ENCODE results near the gene FYN. TPM values are rescaled to one million over a fixed set of nuclear protein-coding genes. Genes with fewer than 3 reads are reported as not detected.

Gene FYN
- total and polyA plus RNA-seq, 10 of the 15 experiments (the other 5 are each of a cell fraction or from before 2014, with no cell fraction given), result 51.4 to 247 (median 138) TPM

DNA sequence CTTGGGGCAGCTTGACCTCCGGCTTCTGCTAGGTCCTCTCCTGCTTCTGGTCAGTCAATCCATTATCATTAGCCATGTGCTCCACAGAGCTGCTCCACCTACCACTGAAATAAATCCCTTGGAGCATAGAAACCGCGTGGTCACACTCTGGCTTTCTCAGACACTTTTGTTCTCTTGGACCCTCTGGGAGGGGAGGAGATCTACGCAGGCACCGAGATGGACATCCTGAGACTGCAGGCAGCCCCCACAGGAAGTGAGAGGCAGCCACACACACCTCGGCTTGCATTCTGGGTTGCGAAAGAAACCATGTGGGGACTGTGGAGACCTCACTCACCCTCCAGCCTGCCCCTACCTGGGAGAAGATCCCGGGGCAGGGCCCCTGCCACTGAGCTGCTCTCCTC lies 79.5 kb downstream of the FYN start (continued):
- TF ChIP-seq STAT3 (IDR thresholded peaks at IDR 0.05; ENCODE audit: low read depth, low read length), result no peak
- TF ChIP-seq HDGF (IDR thresholded peaks at IDR 0.05), result no peak
- TF ChIP-seq CEBPZ (IDR thresholded peaks at IDR 0.05; ENCODE audit: low read depth, low read length), result no peak
- TF ChIP-seq, protein P1, sequence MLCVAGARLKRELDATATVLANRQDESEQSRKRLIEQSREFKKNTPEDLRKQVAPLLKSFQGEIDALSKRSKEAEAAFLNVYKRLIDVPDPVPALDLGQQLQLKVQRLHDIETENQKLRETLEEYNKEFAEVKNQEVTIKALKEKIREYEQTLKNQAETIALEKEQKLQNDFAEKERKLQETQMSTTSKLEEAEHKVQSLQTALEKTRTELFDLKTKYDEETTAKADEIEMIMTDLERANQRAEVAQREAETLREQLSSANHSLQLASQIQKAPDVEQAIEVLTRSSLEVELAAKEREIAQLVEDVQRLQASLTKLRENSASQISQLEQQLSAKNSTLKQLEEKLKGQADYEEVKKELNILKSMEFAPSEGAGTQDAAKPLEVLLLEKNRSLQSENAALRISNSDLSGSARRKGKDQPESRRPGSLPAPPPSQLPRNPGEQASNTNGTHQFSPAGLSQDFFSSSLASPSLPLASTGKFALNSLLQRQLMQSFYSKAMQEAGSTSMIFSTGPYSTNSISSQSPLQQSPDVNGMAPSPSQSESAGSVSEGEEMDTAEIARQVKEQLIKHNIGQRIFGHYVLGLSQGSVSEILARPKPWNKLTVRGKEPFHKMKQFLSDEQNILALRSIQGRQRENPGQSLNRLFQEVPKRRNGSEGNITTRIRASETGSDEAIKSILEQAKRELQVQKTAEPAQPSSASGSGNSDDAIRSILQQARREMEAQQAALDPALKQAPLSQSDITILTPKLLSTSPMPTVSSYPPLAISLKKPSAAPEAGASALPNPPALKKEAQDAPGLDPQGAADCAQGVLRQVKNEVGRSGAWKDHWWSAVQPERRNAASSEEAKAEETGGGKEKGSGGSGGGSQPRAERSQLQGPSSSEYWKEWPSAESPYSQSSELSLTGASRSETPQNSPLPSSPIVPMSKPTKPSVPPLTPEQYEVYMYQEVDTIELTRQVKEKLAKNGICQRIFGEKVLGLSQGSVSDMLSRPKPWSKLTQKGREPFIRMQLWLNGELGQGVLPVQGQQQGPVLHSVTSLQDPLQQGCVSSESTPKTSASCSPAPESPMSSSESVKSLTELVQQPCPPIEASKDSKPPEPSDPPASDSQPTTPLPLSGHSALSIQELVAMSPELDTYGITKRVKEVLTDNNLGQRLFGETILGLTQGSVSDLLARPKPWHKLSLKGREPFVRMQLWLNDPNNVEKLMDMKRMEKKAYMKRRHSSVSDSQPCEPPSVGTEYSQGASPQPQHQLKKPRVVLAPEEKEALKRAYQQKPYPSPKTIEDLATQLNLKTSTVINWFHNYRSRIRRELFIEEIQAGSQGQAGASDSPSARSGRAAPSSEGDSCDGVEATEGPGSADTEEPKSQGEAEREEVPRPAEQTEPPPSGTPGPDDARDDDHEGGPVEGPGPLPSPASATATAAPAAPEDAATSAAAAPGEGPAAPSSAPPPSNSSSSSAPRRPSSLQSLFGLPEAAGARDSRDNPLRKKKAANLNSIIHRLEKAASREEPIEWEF (IDR thresholded peaks at IDR 0.05; ENCODE audit: insufficient replicate concordance, low read depth, low read length), result no peak
- TF ChIP-seq, protein P2, sequence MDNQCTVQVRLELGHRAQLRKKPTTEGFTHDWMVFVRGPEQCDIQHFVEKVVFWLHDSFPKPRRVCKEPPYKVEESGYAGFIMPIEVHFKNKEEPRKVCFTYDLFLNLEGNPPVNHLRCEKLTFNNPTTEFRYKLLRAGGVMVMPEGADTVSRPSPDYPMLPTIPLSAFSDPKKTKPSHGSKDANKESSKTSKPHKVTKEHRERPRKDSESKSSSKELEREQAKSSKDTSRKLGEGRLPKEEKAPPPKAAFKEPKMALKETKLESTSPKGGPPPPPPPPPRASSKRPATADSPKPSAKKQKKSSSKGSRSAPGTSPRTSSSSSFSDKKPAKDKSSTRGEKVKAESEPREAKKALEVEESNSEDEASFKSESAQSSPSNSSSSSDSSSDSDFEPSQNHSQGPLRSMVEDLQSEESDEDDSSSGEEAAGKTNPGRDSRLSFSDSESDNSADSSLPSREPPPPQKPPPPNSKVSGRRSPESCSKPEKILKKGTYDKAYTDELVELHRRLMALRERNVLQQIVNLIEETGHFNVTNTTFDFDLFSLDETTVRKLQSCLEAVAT (IDR thresholded peaks at IDR 0.05), result no peak; the same call in 1 of the 2 replicates
- TF ChIP-seq PML (IDR thresholded peaks at IDR 0.05; ENCODE audit: low read length), result no peak
- no peak for TF ChIP-seq YBX1 (IDR thresholded peaks at IDR 0.05)
- TF ChIP-seq REST (IDR thresholded peaks at IDR 0.05; ENCODE audit: low read depth, low read length), result no peak
- no peak for TF ChIP-seq USF1 (IDR thresholded peaks at IDR 0.05; ENCODE audit: borderline replicate concordance, extremely low read length, insufficient read depth, low read depth, low read length)
- TF ChIP-seq WRNIP1 (IDR thresholded peaks at IDR 0.05; ENCODE audit: borderline replicate concordance, low read depth, low read length), result no peak
- no peak for TF ChIP-seq CBFB (IDR thresholded peaks at IDR 0.05; ENCODE audit: low read depth)
- no peak for TF ChIP-seq SUPT20H (IDR thresholded peaks at IDR 0.05; ENCODE audit: borderline replicate concordance, control insufficient read depth, low read depth, low read length)
- TF ChIP-seq, protein P3, sequence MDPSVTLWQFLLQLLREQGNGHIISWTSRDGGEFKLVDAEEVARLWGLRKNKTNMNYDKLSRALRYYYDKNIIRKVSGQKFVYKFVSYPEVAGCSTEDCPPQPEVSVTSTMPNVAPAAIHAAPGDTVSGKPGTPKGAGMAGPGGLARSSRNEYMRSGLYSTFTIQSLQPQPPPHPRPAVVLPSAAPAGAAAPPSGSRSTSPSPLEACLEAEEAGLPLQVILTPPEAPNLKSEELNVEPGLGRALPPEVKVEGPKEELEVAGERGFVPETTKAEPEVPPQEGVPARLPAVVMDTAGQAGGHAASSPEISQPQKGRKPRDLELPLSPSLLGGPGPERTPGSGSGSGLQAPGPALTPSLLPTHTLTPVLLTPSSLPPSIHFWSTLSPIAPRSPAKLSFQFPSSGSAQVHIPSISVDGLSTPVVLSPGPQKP (IDR thresholded peaks at IDR 0.05; ENCODE audit: low read depth, low read length), result no peak
- TF ChIP-seq HDAC6 (IDR thresholded peaks at IDR 0.05; ENCODE audit: unreplicated experiment), result no peak
